ENCODE results near the gene AP1G1. TPM values are rescaled to one million over a fixed set of nuclear protein-coding genes. Genes with fewer than 3 reads are reported as not detected.
A peak's percentile ranks its signal among the peaks of the same experiment; 100 is the strongest.

The AP1G1 gene
- total and polyA plus RNA-seq, 5 donors from 2014 or later, result 11.7 to 190 (median 13.6) TPM

DNA sequence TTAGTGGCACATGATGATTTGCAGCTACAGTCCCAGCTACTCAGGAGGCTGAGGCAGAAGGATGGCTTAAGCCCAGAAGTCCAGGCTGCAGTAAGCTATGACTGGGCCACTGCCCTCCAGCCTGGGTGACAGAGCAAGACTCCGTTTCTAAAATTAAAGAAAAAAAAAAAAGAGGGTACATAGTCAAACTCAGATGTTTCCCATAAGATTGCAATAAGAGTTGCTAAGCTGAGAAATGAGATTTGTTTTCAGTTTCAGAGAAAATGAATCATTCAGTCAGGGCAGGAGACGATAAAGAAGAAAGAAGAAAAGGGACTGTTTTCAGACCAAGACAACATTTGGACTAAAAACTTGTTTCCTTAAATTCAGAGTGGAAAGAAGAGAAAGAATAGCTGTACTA lies 54.0 kb downstream of the AP1G1 start:
- Mint-ChIP-seq H3K27me3 (no peaks in the 10 kb centered on the region), H3K4me3 (no peak overlapping the region), H3K36me3 (peaks cover 43% of the 10 kb centered on the region), H3K4me1 (peaks cover 0 to 11% (median 5%) of the 10 kb centered on the region in 4 donors), H3K9me3 (no peaks in the 10 kb centered on the region), H3K27ac (peak overlapping the region in 1 of 3 donors; percentile 31)
- no peak overlapping the region for H3K27ac ChIP-seq (ENCODE audit: insufficient read depth, low read length, poor library complexity, severe bottlenecking)
- H3K4me3 ChIP-seq (ENCODE audit: low read depth, low read length), result no peak overlapping the region
- no peaks in the 10 kb centered on the region for H3K27me3 ChIP-seq (ENCODE audit: control insufficient read depth, insufficient read depth, low read length)
- no peaks in the 10 kb centered on the region for H3K9me3 ChIP-seq (ENCODE audit: control insufficient read depth in 2 of 2, low read length in 2 of 2)
- no peak for ATAC-seq (ENCODE audit: low read depth in 2 of 2)
- no peak for DNase-seq
- peaks cover 76% of the 10 kb centered on the region for H3K36me3 ChIP-seq (ENCODE audit: control insufficient read depth, insufficient read depth, low read length)
- no peaks in the 10 kb centered on the region for H3K4me1 ChIP-seq (ENCODE audit: control insufficient read depth, insufficient read depth, low read length, poor library complexity, severe bottlenecking)

DNA sequence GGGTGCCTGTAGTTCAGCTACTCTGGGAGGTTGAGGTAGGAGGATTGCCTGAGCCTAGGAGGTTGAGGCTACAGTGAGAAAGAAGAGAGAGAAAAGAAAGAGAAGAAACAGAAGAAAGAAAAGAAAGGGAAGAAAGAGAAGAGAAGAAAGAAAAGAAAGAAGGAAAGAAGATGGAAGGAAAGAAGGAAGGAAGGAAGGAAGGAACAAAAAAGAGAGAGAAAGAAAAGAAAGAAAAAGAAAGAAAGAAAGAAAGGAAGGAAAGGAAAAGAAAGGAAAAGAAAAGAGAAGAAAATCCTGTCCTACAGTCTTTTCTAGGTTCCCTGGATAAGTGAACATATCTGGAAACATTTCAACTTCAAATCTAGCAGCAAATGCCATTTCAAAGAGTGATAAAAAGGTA lies 54.5 kb downstream of the AP1G1 start:
- no peak for ATAC-seq (ENCODE audit: low read depth in 2 of 2)
- no peaks in the 10 kb centered on the region for H3K27me3 ChIP-seq (ENCODE audit: control insufficient read depth, insufficient read depth, low read length)
- H3K4me1 Mint-ChIP-seq, result peaks cover 0 to 11% (median 6%) of the 10 kb centered on the region in 4 donors
- peaks cover 45% of the 10 kb centered on the region for H3K36me3 Mint-ChIP-seq
- no peak for DNase-seq
- H3K27ac ChIP-seq (ENCODE audit: insufficient read depth, low read length, poor library complexity, severe bottlenecking), result no peak overlapping the region
- H3K4me3 ChIP-seq (ENCODE audit: low read depth, low read length), result no peak overlapping the region
- no peaks in the 10 kb centered on the region for H3K9me3 ChIP-seq (ENCODE audit: control insufficient read depth in 2 of 2, low read length in 2 of 2)
- no peak overlapping the region for H3K4me3 Mint-ChIP-seq
- H3K27ac Mint-ChIP-seq, result peak overlapping the region in 2 of 3 donors; percentile 18 to 31
- H3K36me3 ChIP-seq (ENCODE audit: control insufficient read depth, insufficient read depth, low read length), result peaks cover 79% of the 10 kb centered on the region
- H3K9me3 Mint-ChIP-seq, result no peaks in the 10 kb centered on the region
- no peaks in the 10 kb centered on the region for H3K27me3 Mint-ChIP-seq
- H3K4me1 ChIP-seq (ENCODE audit: control insufficient read depth, insufficient read depth, low read length, poor library complexity, severe bottlenecking), result no peaks in the 10 kb centered on the region

DNA sequence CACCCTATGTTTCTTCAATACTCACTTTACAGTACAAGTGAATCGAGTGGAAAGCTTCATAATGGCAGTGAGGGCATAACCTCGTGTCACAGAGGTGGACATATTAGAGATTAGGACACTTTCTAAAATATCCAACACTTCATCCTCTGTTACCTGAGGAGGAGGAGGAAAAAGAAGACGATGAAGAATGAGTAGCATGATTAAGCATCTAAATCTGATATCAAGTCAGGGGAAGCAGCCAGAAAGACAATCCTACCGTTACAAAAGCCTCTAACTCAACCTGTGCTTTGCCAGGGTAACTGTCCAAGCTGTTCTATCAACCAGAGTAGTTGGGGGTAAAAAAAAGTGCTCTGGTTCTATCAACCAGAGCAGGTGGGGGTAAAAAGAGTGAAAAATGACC lies 60.4 kb downstream of the AP1G1 start:
- no peak overlapping the region for H3K27ac ChIP-seq (ENCODE audit: insufficient read depth, low read length, poor library complexity, severe bottlenecking)
- H3K27me3 Mint-ChIP-seq, result no peaks in the 10 kb centered on the region
- peaks cover 74% of the 10 kb centered on the region for H3K36me3 ChIP-seq (ENCODE audit: control insufficient read depth, insufficient read depth, low read length)
- no peaks in the 10 kb centered on the region for H3K9me3 Mint-ChIP-seq
- no peak for ATAC-seq (ENCODE audit: low read depth in 2 of 2)
- no peak for DNase-seq
- H3K4me1 Mint-ChIP-seq, result peaks cover 3 to 16% (median 5%) of the 10 kb centered on the region in 4 donors
- no peaks in the 10 kb centered on the region for H3K9me3 ChIP-seq (ENCODE audit: control insufficient read depth in 2 of 2, low read length in 2 of 2)
- no peaks in the 10 kb centered on the region for H3K4me1 ChIP-seq (ENCODE audit: control insufficient read depth, insufficient read depth, low read length, poor library complexity, severe bottlenecking)
- H3K4me3 Mint-ChIP-seq, result no peak overlapping the region
- H3K4me3 ChIP-seq (ENCODE audit: low read depth, low read length), result no peak overlapping the region
- H3K27ac Mint-ChIP-seq, result peak overlapping the region in 2 of 3 donors; percentile 28 to 54
- H3K27me3 ChIP-seq (ENCODE audit: control insufficient read depth, insufficient read depth, low read length), result no peaks in the 10 kb centered on the region
- peaks cover 46% of the 10 kb centered on the region for H3K36me3 Mint-ChIP-seq

DNA sequence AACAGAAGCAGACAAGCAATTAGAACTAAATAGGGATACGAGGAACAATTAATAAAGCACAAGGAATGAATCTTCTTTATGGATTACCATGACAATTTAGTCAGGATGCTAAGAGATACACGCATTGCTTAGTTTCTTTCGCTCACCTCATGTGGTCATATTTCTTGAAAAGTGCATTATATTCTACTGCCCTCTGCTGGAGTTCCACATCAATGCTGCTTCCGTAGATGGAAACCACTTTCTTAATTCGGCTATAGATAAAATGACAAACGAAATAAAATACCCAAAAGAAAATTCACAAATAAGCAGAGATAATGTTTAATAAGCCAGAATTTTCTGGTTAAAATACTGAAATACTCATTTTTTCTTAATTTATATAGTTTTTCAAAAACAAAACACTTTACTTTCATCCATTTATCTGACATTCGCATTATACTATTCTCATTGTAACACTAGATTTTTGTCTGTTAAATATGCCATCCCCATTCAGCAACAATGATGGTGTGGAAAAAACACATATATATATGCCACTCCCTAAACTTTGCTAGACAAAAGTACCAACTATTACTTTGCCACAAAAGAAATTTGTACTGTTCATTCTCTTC lies 62.1 kb downstream of the AP1G1 start:
- DNase-seq (peak; percentile 9 to 78 (median 57)), ATAC-seq (ENCODE audit: low read depth in 2 of 2) (peak in 1 of 2 donors; percentile 69)
- H3K9me3 ChIP-seq (ENCODE audit: control insufficient read depth in 2 of 2, low read length in 2 of 2), result no peaks in the 10 kb centered on the region
- no peak overlapping the region for H3K4me3 Mint-ChIP-seq
- peaks cover 70% of the 10 kb centered on the region for H3K36me3 ChIP-seq (ENCODE audit: control insufficient read depth, insufficient read depth, low read length)
- no peaks in the 10 kb centered on the region for H3K27me3 Mint-ChIP-seq
- no peaks in the 10 kb centered on the region for H3K9me3 Mint-ChIP-seq
- no peaks in the 10 kb centered on the region for H3K4me1 ChIP-seq (ENCODE audit: control insufficient read depth, insufficient read depth, low read length, poor library complexity, severe bottlenecking)
- peak overlapping the region; percentile 26 for H3K27ac ChIP-seq (ENCODE audit: insufficient read depth, low read length, poor library complexity, severe bottlenecking)
- peaks cover 41% of the 10 kb centered on the region for H3K36me3 Mint-ChIP-seq
- peaks cover 3 to 7% (median 6%) of the 10 kb centered on the region in 4 donors for H3K4me1 Mint-ChIP-seq
- no peak overlapping the region for H3K4me3 ChIP-seq (ENCODE audit: low read depth, low read length)
- no peak overlapping the region for H3K27ac Mint-ChIP-seq
- H3K27me3 ChIP-seq (ENCODE audit: control insufficient read depth, insufficient read depth, low read length), result no peaks in the 10 kb centered on the region

DNA sequence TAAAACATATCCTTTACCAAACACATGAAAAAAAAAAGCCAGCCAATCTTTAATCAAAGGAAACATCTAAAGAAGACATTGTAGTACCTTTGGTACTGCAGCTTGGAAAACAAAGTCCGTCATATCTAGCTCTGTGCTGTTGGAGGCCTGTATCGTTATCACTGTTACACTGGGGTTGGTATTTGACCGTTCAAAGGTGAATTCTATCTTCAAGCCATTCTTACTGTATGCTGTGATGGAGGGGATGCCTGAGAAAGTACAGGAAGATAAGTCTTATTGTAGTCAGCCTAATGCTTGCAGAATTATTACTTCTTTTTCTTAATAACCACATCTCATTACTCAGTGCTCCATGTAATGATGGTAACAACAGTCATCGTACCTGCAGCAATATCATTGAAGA lies 69.8 kb downstream of the AP1G1 start:
- no peak overlapping the region for H3K27ac ChIP-seq (ENCODE audit: insufficient read depth, low read length, poor library complexity, severe bottlenecking)
- no peaks in the 10 kb centered on the region for H3K27me3 ChIP-seq (ENCODE audit: control insufficient read depth, insufficient read depth, low read length)
- DNase-seq (no peak), ATAC-seq (ENCODE audit: low read depth in 2 of 2) (no peak)
- H3K9me3 Mint-ChIP-seq, result no peaks in the 10 kb centered on the region
- H3K27ac Mint-ChIP-seq, result peak overlapping the region in 1 of 3 donors; percentile 7
- H3K4me3 Mint-ChIP-seq, result no peak overlapping the region
- H3K36me3 Mint-ChIP-seq, result peaks cover 40% of the 10 kb centered on the region
- H3K4me1 Mint-ChIP-seq, result peaks cover 0 to 2% (median 0%) of the 10 kb centered on the region in 4 donors
- peaks cover 78% of the 10 kb centered on the region for H3K36me3 ChIP-seq (ENCODE audit: control insufficient read depth, insufficient read depth, low read length)
- no peaks in the 10 kb centered on the region for H3K27me3 Mint-ChIP-seq
- no peaks in the 10 kb centered on the region for H3K9me3 ChIP-seq (ENCODE audit: control insufficient read depth in 2 of 2, low read length in 2 of 2)
- no peak overlapping the region for H3K4me3 ChIP-seq (ENCODE audit: low read depth, low read length)
- H3K4me1 ChIP-seq (ENCODE audit: control insufficient read depth, insufficient read depth, low read length, poor library complexity, severe bottlenecking), result no peaks in the 10 kb centered on the region

DNA sequence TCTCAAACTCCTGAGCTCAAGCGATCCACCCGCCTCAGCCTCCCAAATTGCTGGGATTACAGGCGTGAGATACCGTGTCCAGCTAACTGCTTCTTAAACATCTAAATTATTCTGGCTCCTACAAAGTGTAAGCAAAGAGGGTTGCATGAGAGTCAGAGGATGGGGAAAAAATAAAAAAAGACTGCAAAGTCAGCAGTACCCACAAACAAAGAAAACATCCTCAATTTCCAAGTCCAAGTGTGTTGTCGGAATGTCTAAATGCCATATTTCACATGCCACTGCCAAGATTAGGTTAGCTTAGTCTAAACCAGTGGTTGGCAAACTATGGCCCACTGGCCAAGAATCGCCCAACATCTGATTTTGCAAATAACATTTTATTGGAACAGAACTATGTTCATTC lies 71.1 kb downstream of the AP1G1 start:
- Mint-ChIP-seq H3K4me1 (no peaks in the 10 kb centered on the region), H3K27ac (no peak overlapping the region), H3K36me3 (peaks cover 47% of the 10 kb centered on the region), H3K9me3 (no peaks in the 10 kb centered on the region), H3K27me3 (no peaks in the 10 kb centered on the region), H3K4me3 (no peak overlapping the region)
- Histone ChIP-seq H3K4me1 (ENCODE audit: control insufficient read depth, insufficient read depth, low read length, poor library complexity, severe bottlenecking) (no peaks in the 10 kb centered on the region), H3K9me3 (ENCODE audit: control insufficient read depth in 2 of 2, low read length in 2 of 2) (no peaks in the 10 kb centered on the region), H3K27me3 (ENCODE audit: control insufficient read depth, insufficient read depth, low read length) (no peaks in the 10 kb centered on the region), H3K36me3 (ENCODE audit: control insufficient read depth, insufficient read depth, low read length) (peaks cover 80% of the 10 kb centered on the region), H3K4me3 (ENCODE audit: low read depth, low read length) (no peak overlapping the region), H3K27ac (ENCODE audit: insufficient read depth, low read length, poor library complexity, severe bottlenecking) (no peak overlapping the region)
- ATAC-seq (ENCODE audit: low read depth in 2 of 2) (no peak), DNase-seq (no peak)

DNA sequence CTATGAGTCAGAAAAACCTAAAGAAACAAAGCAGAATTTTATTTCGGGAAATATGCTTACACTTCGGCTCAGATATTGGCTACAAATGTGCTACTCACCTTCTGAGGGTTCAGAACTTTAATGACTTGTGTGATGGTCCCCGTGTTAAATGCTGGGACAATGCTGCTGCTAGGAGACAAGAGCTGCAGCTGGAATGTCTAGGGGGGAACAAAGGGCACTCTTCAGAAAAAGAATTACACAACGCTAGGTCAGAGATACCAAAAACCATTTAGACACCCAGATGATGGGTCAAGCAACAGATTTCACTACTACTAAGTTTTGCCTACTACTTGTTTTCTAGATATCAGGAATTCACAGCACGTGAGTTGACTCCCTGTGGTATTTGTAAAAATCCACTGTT lies 74.1 kb downstream of the AP1G1 start:
- Mint-ChIP-seq H3K4me1 (peaks cover 0 to 5% (median under 1%) of the 10 kb centered on the region in 4 donors), H3K4me3 (no peak overlapping the region), H3K36me3 (peaks cover 46% of the 10 kb centered on the region), H3K27me3 (no peaks in the 10 kb centered on the region), H3K27ac (no peak overlapping the region), H3K9me3 (no peaks in the 10 kb centered on the region)
- H3K27ac ChIP-seq (ENCODE audit: insufficient read depth, low read length, poor library complexity, severe bottlenecking), result no peak overlapping the region
- DNase-seq, result no peak
- no peaks in the 10 kb centered on the region for H3K4me1 ChIP-seq (ENCODE audit: control insufficient read depth, insufficient read depth, low read length, poor library complexity, severe bottlenecking)
- no peak overlapping the region for H3K4me3 ChIP-seq (ENCODE audit: low read depth, low read length)
- H3K36me3 ChIP-seq (ENCODE audit: control insufficient read depth, insufficient read depth, low read length), result peaks cover 84% of the 10 kb centered on the region
- ATAC-seq (ENCODE audit: low read depth in 2 of 2), result no peak
- H3K27me3 ChIP-seq (ENCODE audit: control insufficient read depth, insufficient read depth, low read length), result no peaks in the 10 kb centered on the region
- H3K9me3 ChIP-seq (ENCODE audit: control insufficient read depth in 2 of 2, low read length in 2 of 2), result no peaks in the 10 kb centered on the region

DNA sequence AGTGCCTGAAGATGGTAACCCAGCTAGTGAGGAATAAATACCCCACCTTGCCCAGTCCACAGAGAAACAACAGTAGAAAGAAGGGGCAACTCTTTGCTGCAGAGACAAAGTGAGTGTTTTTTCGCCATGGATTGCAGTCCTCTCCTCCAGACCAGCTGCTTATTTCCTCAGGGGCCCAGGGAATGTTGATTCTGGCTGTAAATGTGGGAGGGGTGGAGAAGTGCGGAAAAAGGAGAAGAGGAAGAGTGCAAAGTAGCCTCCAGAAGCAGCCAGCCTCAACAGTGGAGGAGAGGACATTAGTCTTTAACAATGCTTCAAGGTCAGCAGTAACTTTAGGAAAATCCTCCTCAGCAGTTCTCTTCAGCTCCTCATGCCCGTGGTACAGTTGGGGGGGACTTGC lies 76.0 kb downstream of the AP1G1 start:
- H3K9me3 Mint-ChIP-seq, result no peaks in the 10 kb centered on the region
- H3K36me3 Mint-ChIP-seq, result peaks cover 40% of the 10 kb centered on the region
- H3K27me3 Mint-ChIP-seq, result no peaks in the 10 kb centered on the region
- Histone ChIP-seq H3K4me1 (ENCODE audit: control insufficient read depth, insufficient read depth, low read length, poor library complexity, severe bottlenecking) (no peaks in the 10 kb centered on the region), H3K4me3 (ENCODE audit: low read depth, low read length) (no peak overlapping the region), H3K9me3 (ENCODE audit: control insufficient read depth in 2 of 2, low read length in 2 of 2) (no peaks in the 10 kb centered on the region), H3K36me3 (ENCODE audit: control insufficient read depth, insufficient read depth, low read length) (peaks cover 65% of the 10 kb centered on the region), H3K27ac (ENCODE audit: insufficient read depth, low read length, poor library complexity, severe bottlenecking) (no peak overlapping the region), H3K27me3 (ENCODE audit: control insufficient read depth, insufficient read depth, low read length) (no peaks in the 10 kb centered on the region)
- no peak for ATAC-seq (ENCODE audit: low read depth in 2 of 2)
- no peak for DNase-seq
- H3K4me1 Mint-ChIP-seq, result peaks cover 0 to 5% (median under 1%) of the 10 kb centered on the region in 4 donors
- H3K4me3 Mint-ChIP-seq, result no peak overlapping the region
- peak overlapping the region in 1 of 3 donors; percentile 74 for H3K27ac Mint-ChIP-seq
